IMR-90 (cell line): ENCODE results near the gene DERA. TPM values are rescaled to one million over a fixed set of nuclear protein-coding genes. Genes with fewer than 3 reads are reported as not detected.

Experiments
- ATAC-seq: fragments of 200-7000 bp; cut with Tn5 transposase; 2 replicates; pipeline ENCODE4 v1.9.1; 2020; ENCODE audit warnings: low read depth, mild to moderate bottlenecking, moderate library complexity
- BruUV-seq: library from RNA; stranded (reverse); fragments of 400-500 nt; replicated peaks from 2 replicates; lab custom pipeline; 2021; lab: Mats Ljungman, UMichigan
- CTCF ChIA-PET: fragments of 300-600 bp; formaldehyde crosslinking; extraction: SDS; loops from one replicate; lab custom pipeline; 2021; ENCODE audit warnings: antibody characterized with exemption; lab: Yijun Ruan, JAX
- POLR2A ChIA-PET: fragments of 300-600 bp; sonication (Branson Sonifier 250); formaldehyde crosslinking; loops from one replicate; lab custom pipeline; 2022; ENCODE audit warnings: antibody characterized with exemption; ENCODE audit not compliant: unreplicated experiment; lab: Charles Lee
- DNase-seq: peaks from one replicate; pipeline ENCODE4 v3.0.0; 2013
- H2AFZ ChIP-seq: replicated peaks from 2 replicates; pipeline ENCODE3; 2013; ENCODE audit warnings: low read length, mild to moderate bottlenecking; ENCODE audit not compliant: poor library complexity
- H2AK5ac ChIP-seq: 2 replicates; pipeline ENCODE4 v1.6.1; 2013; ENCODE audit warnings: low read depth, low read length, inconsistent platforms
- H2AK9ac ChIP-seq: replicated peaks from 2 replicates; pipeline ENCODE3; 2013; ENCODE audit warnings: mild to moderate bottlenecking, low read depth, low read length, moderate library complexity; ENCODE audit not compliant: poor library complexity
- H2BK120ac ChIP-seq: 2 replicates; pipeline ENCODE4 v1.6.1; 2013; ENCODE audit warnings: low read depth, low read length, inconsistent platforms
- H2BK15ac ChIP-seq: 3 replicates; pipeline ENCODE4 v1.6.1; 2013; ENCODE audit warnings: low read depth, low read length, inconsistent platforms
- H2BK20ac ChIP-seq: 2 replicates; pipeline ENCODE4 v1.6.1; 2013; ENCODE audit warnings: low read depth, mild to moderate bottlenecking, inconsistent platforms, low read length, moderate library complexity
- H2BK5ac ChIP-seq: 2 replicates; pipeline ENCODE4 v1.6.1; 2013; ENCODE audit warnings: mild to moderate bottlenecking, low read depth, low read length, inconsistent platforms; ENCODE audit not compliant: poor library complexity, severe bottlenecking
- H3K14ac ChIP-seq: replicated peaks from 2 replicates; pipeline ENCODE4 v1.6.1; 2013; ENCODE audit warnings: low read depth, low read length, inconsistent platforms
- H3K18ac ChIP-seq: 2 replicates; pipeline ENCODE4 v1.6.1; 2013; ENCODE audit warnings: low read depth, low read length, control low read depth
- H3K23ac ChIP-seq: 2 replicates; pipeline ENCODE4 v1.6.1; 2013; ENCODE audit warnings: low read depth, low read length, inconsistent platforms
- H3K27ac ChIP-seq: 2 replicates; pipeline ENCODE4 v1.5.1; 2013; ENCODE audit warnings: mild to moderate bottlenecking, control low read depth, low read length; ENCODE audit not compliant: insufficient read depth
- H3K27me3 ChIP-seq: 2 replicates; pipeline ENCODE4 v1.6.1; 2013; ENCODE audit warnings: low read length; ENCODE audit not compliant: control insufficient read depth, insufficient read depth
- H3K36me3 ChIP-seq: 2 replicates; pipeline ENCODE4 v1.6.1; 2013; ENCODE audit warnings: low read length, mixed read lengths; ENCODE audit not compliant: control insufficient read depth, insufficient read depth
- H3K4ac ChIP-seq: 2 replicates; pipeline ENCODE4 v1.6.1; 2013; ENCODE audit warnings: low read depth, low read length, inconsistent platforms
- H3K4me1 ChIP-seq: 2 replicates; pipeline ENCODE4 v1.6.1; 2013; ENCODE audit warnings: low read length, mixed read lengths; ENCODE audit not compliant: control insufficient read depth, insufficient read depth
- H3K4me2 ChIP-seq: 2 replicates; pipeline ENCODE4 v1.6.1; 2013; ENCODE audit warnings: low read depth, mild to moderate bottlenecking, control low read depth, low read length, moderate library complexity
- H3K4me3 ChIP-seq: 2 replicates; pipeline ENCODE4 v1.5.1; 2013; ENCODE audit warnings: low read depth, mild to moderate bottlenecking, control low read depth, low read length, moderate library complexity; ENCODE audit not compliant: insufficient read depth
- H3K56ac ChIP-seq: 2 replicates; pipeline ENCODE4 v1.6.1; 2013; ENCODE audit warnings: low read length, inconsistent platforms; ENCODE audit not compliant: insufficient read depth; ENCODE audit errors: extremely low read depth
- H3K79me1 ChIP-seq, 2 experiments: 2 replicates each; pipeline ENCODE4 v1.6.1; 2013; ENCODE audit warnings: low read length in 2 of 2, inconsistent platforms in 1 of 2, low read depth in 1 of 2
- H3K9ac ChIP-seq: 2 replicates; pipeline ENCODE4 v1.6.1; 2013; ENCODE audit warnings: low read depth, low read length, control low read depth
- H3K9me1 ChIP-seq: 2 replicates; pipeline ENCODE4 v1.6.1; 2013; ENCODE audit warnings: low read length, inconsistent platforms; ENCODE audit not compliant: insufficient read depth
- H3K9me3 ChIP-seq: 2 replicates; pipeline ENCODE4 v1.6.1; 2013; ENCODE audit warnings: low read length; ENCODE audit not compliant: control insufficient read depth, insufficient read depth
- H4K20me1 ChIP-seq: 2 replicates; pipeline ENCODE4 v1.6.1; 2013; ENCODE audit warnings: low read length, inconsistent platforms; ENCODE audit not compliant: insufficient read depth
- H4K5ac ChIP-seq: 2 replicates; pipeline ENCODE4 v1.6.1; 2013; ENCODE audit warnings: mild to moderate bottlenecking, low read depth, low read length, control low read depth
- H4K8ac ChIP-seq, 2 experiments: 2 replicates each; pipeline ENCODE4 v1.6.1; 2013; ENCODE audit warnings: low read depth in 2 of 2, low read length in 2 of 2, control low read depth in 1 of 2, inconsistent platforms in 1 of 2
- H4K91ac ChIP-seq: 2 replicates; pipeline ENCODE4 v1.6.1; 2013; ENCODE audit warnings: low read depth, low read length, inconsistent platforms; ENCODE audit not compliant: insufficient read depth
- CHD1 ChIP-seq: IDR thresholded peaks from 2 replicates; pipeline ENCODE4 v1.6.1; 2012; ENCODE audit warnings: low read depth, low read length, improper control_type of control experiment
- FOS ChIP-seq: fragments of 150-350 bp; IDR thresholded peaks from 2 replicates; pipeline ENCODE4 v1.6.1; 2016; ENCODE audit warnings: low read depth, low read length
- MAFK ChIP-seq: IDR thresholded peaks from 2 replicates; pipeline ENCODE4 v1.6.1; 2012; ENCODE audit warnings: low read depth, low read length, improper control_type of control experiment
- MXI1 ChIP-seq: IDR thresholded peaks from 2 replicates; pipeline ENCODE4 v1.6.1; 2012; ENCODE audit warnings: low read depth, mild to moderate bottlenecking, low read length, moderate library complexity, borderline replicate concordance
- NFE2L2 ChIP-seq: fragments of 150-350 bp; IDR thresholded peaks from 2 replicates; pipeline ENCODE4 v1.6.1; 2016; ENCODE audit warnings: low read depth, mild to moderate bottlenecking, low read length
- POLR2A ChIP-seq: IDR thresholded peaks from 2 replicates; pipeline ENCODE4 v1.6.1; 2012; ENCODE audit warnings: mild to moderate bottlenecking, low read depth, low read length
- RCOR1 ChIP-seq: IDR thresholded peaks from 2 replicates; pipeline ENCODE4 v1.6.1; 2012; ENCODE audit warnings: mild to moderate bottlenecking, low read length, improper control_type of control experiment; ENCODE audit not compliant: insufficient replicate concordance
- RFX5 ChIP-seq: IDR thresholded peaks from 2 replicates; pipeline ENCODE4 v1.8.0; 2012; ENCODE audit warnings: low read depth, mild to moderate bottlenecking, low read length, moderate library complexity
- SMC3 ChIP-seq: fragments of 150-350 bp; IDR thresholded peaks from 2 replicates; pipeline ENCODE4 v1.6.1; 2016; ENCODE audit warnings: low read depth, mild to moderate bottlenecking, antibody characterized with exemption, low read length, moderate library complexity
- USF2 ChIP-seq: fragments of 150-350 bp; IDR thresholded peaks from 2 replicates; pipeline ENCODE4 v1.6.1; 2017; ENCODE audit warnings: mild to moderate bottlenecking, antibody characterized with exemption, low read length, low read depth
- WGBS, 2 experiments: methylation state at CpG; one replicate each; pipeline versions ENCODE4 v1.1.5 to v1.1.7; 2013; ENCODE audit warnings: missing lambda C conversion rate in 2 of 2; ENCODE audit not compliant: insufficient read length in 1 of 2; ENCODE audit errors: extremely low coverage in 2 of 2; 5-methylcytosine and 5-hydroxymethylcytosine counted together
- dilution Hi-C: fragments of 300-500 bp; cut with HindIII; formaldehyde crosslinking; loops from one replicate; pipeline ENCODE4 v1.14.3; 2018; ENCODE audit warnings: low sequenced_read_pairs; ENCODE audit not compliant: unreplicated experiment
- in situ Hi-C: fragments of 300-500 bp; cut with MboI; formaldehyde crosslinking; loops from 3 replicates; pipeline ENCODE4 v1.14.3; 2019; ENCODE audit warnings: low sequenced_read_pairs, inconsistent platforms, mixed read lengths
- intact Hi-C: fragments of 100-400 bp; cut with micrococcal nuclease; formaldehyde crosslinking; loops from 2 replicates; pipeline ENCODE4 v1.10.0; 2022
- polyA plus RNA-seq, 3 experiments: library from polyadenylated mRNA; depleted of rRNA; stranded (reverse); fragments of >200 nt; gene quantifications; 2 replicates each; pipeline ENCODE4 v1.2.3, GENCODE V29; 2012; ENCODE audit warnings: low replicate concordance in 1 of 3
- total RNA-seq: library from RNA; depleted of rRNA; stranded (reverse); fragments of >200 nt; gene quantifications from 2 replicates; pipeline ENCODE4 v1.2.3, GENCODE V29; 2012

The DERA gene
- total and polyA plus RNA-seq, 2 of the 4 experiments (the other 2 are of a cell fraction): 28.1 to 58.6 TPM

- Histone ChIP-seq H3K23ac (no peak overlapping the region), H3K4me1 (peaks cover 4% of the 10 kb centered on the region; the same call in 1 of the 2 replicates), H4K20me1 (no peaks in the 10 kb centered on the region; the same call in 1 of the 2 replicates), H2BK120ac (no peak overlapping the region), H2BK15ac (no peak overlapping the region), H3K4ac (no peak overlapping the region), H3K27ac (no peak overlapping the region), H3K4me2 (no peak overlapping the region), H2AFZ (no peak overlapping the region), H3K4me3 (no peak overlapping the region), H2BK20ac (no peak overlapping the region), H3K9me3 (no peaks in the 10 kb centered on the region), H3K56ac (no peak overlapping the region), H4K91ac (no peak overlapping the region), H3K9ac (no peak overlapping the region), H3K36me3 (peaks cover 36% of the 10 kb centered on the region), H2AK9ac (no peak overlapping the region), H3K79me1 (peaks cover 15 to 16% of the 10 kb centered on the region in 2 experiments), H3K9me1 (no peaks in the 10 kb centered on the region), H2AK5ac (no peak overlapping the region), H3K27me3 (no peaks in the 10 kb centered on the region), H3K18ac (no peak overlapping the region), H2BK5ac (no peak overlapping the region), H4K5ac (no peak overlapping the region), H4K8ac (no peak overlapping the region), H3K14ac (no peak overlapping the region)
- ChIA-PET POLR2A (no interaction called here), CTCF (interaction anchor here (1.4 kb wide), 1 partner anchor 9 kb away, joined by 3 read pairs; no protein-coding TSS in a partner anchor)
- in situ Hi-C loops (loop anchor here (25.0 kb wide), 1 partner anchor 1110 kb away; no protein-coding TSS in a partner anchor), intact Hi-C loops (loop anchor here (5.0 kb wide), 1 partner anchor 305 kb away; no protein-coding TSS in a partner anchor), dilution Hi-C loops (no loop called here)
- no TSS peak for BruUV-seq
- no peak for DNase-seq
- no peak for ATAC-seq
- TF ChIP-seq POLR2A (no peak), SMC3 (no peak), MAFK (no peak), NFE2L2 (no peak), FOS (no peak), MXI1 (no peak), CHD1 (no peak), RFX5 (no peak), RCOR1 (no peak), USF2 (no peak)
- WGBS, 2 experiments: no CpG with 5 or more reads among the region's 2 CpGs
These were observed 13.7 kb upstream of the DERA start for GRCh38 chr12:15897433-15897832.
